Endodermal cell (in vitro differentiated cells): ENCODE measurements around the gene RARG. TPM values are rescaled to one million over a fixed set of nuclear protein-coding genes. Genes with fewer than 3 reads are reported as not detected.

ENCODE experiments used
- DNase-seq: peaks from one replicate; pipeline ENCODE4 v3.0.0-alpha.2; 2017
- H3K27ac ChIP-seq: 2 replicates; pipeline ENCODE4 v1.5.1; 2013; ENCODE audit warnings: mild to moderate bottlenecking, low read depth, low read length, moderate library complexity
- H3K27me3 ChIP-seq: 2 replicates; pipeline ENCODE4 v1.6.1; 2013; ENCODE audit warnings: mild to moderate bottlenecking, low read length, moderate library complexity; ENCODE audit not compliant: insufficient read depth, control insufficient read depth, poor library complexity, severe bottlenecking
- H3K36me3 ChIP-seq: 2 replicates; pipeline ENCODE4 v1.7.0; 2013; ENCODE audit warnings: mild to moderate bottlenecking, low read length, moderate library complexity; ENCODE audit not compliant: control insufficient read depth, insufficient read depth
- H3K4me1 ChIP-seq: one replicate; pipeline ENCODE4 v1.7.0; 2013; ENCODE audit warnings: low read length; ENCODE audit not compliant: control insufficient read depth, insufficient read depth
- H3K4me3 ChIP-seq: 2 replicates; pipeline ENCODE4 v1.5.1; 2013; ENCODE audit warnings: mild to moderate bottlenecking, low read length, moderate library complexity
- H3K9ac ChIP-seq: 2 replicates; pipeline ENCODE4 v1.6.1; 2013; ENCODE audit warnings: mild to moderate bottlenecking, low read length, moderate library complexity; ENCODE audit not compliant: poor library complexity, severe bottlenecking; ENCODE audit errors: extremely low read depth
- H3K9me3 ChIP-seq: 2 replicates; pipeline ENCODE4 v1.6.1; 2013; ENCODE audit warnings: mild to moderate bottlenecking, low read length, moderate library complexity; ENCODE audit not compliant: control insufficient read depth
- H3K27ac Mint-ChIP-seq: 2 replicates; pipeline ENCODE4 v1.8.0; 2020; ENCODE audit warnings: mixed read lengths
- H3K27me3 Mint-ChIP-seq: 2 replicates; pipeline ENCODE4 v1.8.0; 2021; ENCODE audit warnings: mild to moderate bottlenecking, mixed read lengths; ENCODE audit not compliant: insufficient read depth
- H3K36me3 Mint-ChIP-seq: 2 replicates; pipeline ENCODE4 v1.8.0; 2020; ENCODE audit warnings: low read depth, mixed read lengths
- H3K4me1 Mint-ChIP-seq: 2 replicates; pipeline ENCODE4 v1.8.0; 2020; ENCODE audit warnings: mixed read lengths
- H3K4me3 Mint-ChIP-seq: 2 replicates; pipeline ENCODE4 v1.8.0; 2020; ENCODE audit warnings: mild to moderate bottlenecking, moderate library complexity, mixed read lengths
- H3K9me3 Mint-ChIP-seq: 2 replicates; pipeline ENCODE4 v1.8.0; 2020; ENCODE audit warnings: mild to moderate bottlenecking, mixed read lengths
- WGBS, 2 experiments: methylation state at CpG; one replicate each; pipeline versions ENCODE4 v1.1.5 to v1.1.7; 2013; ENCODE audit warnings: missing lambda C conversion rate in 2 of 2, mixed read lengths in 1 of 2; ENCODE audit not compliant: insufficient coverage in 1 of 2, insufficient read length in 1 of 2; 5-methylcytosine and 5-hydroxymethylcytosine counted together
- total RNA-seq, 2 donors: library from RNA; stranded (reverse); fragmentation: NEBNext Ultra II Directional in 1 of 2; extraction: Animal tissue kit (Norgen Biotek cat#: 25700) in 1 of 2; gene quantifications; 2 replicates in 1 of 2; 3 replicates in 1 of 2; pipeline ENCODE4 v1.2.1, GENCODE V29; 2021
- TF ChIP-seq, protein P1 (sequence below): fragments of 200-600 bp; sonication (generic); conservative IDR thresholded peaks from 2 replicates; pipeline ENCODE4 v1.5.0; 2021; ENCODE audit warnings: antibody characterized with exemption, mild to moderate bottlenecking

Gene RARG
- total RNA-seq, 2 donors from 2014 or later = 19.5 to 26.8 TPM

GRCh38 chr12:53208435-53208834 is 23.6 kb downstream of the RARG start:
- H3K9me3 Mint-ChIP-seq = no peaks in the 10 kb centered on the region
- DNase-seq = no peak
- H3K27me3 Mint-ChIP-seq = peaks cover 24% of the 10 kb centered on the region
- Histone ChIP-seq H3K4me3 (no peak overlapping the region), H3K27me3 (no peaks in the 10 kb centered on the region), H3K4me1 (no peaks in the 10 kb centered on the region), H3K36me3 (no peaks in the 10 kb centered on the region), H3K9ac (no peak overlapping the region), H3K27ac (no peak overlapping the region), H3K9me3 (no peaks in the 10 kb centered on the region)
- peaks cover 11% of the 10 kb centered on the region for H3K36me3 Mint-ChIP-seq
- WGBS, 2 experiments = 78 to 80% methylated on average over 2 of the region's 2 CpGs
- no peak overlapping the region for H3K4me3 Mint-ChIP-seq
- no peak overlapping the region for H3K27ac Mint-ChIP-seq
- peaks cover 7% of the 10 kb centered on the region for H3K4me1 Mint-ChIP-seq
- TF ChIP-seq, protein P1, sequence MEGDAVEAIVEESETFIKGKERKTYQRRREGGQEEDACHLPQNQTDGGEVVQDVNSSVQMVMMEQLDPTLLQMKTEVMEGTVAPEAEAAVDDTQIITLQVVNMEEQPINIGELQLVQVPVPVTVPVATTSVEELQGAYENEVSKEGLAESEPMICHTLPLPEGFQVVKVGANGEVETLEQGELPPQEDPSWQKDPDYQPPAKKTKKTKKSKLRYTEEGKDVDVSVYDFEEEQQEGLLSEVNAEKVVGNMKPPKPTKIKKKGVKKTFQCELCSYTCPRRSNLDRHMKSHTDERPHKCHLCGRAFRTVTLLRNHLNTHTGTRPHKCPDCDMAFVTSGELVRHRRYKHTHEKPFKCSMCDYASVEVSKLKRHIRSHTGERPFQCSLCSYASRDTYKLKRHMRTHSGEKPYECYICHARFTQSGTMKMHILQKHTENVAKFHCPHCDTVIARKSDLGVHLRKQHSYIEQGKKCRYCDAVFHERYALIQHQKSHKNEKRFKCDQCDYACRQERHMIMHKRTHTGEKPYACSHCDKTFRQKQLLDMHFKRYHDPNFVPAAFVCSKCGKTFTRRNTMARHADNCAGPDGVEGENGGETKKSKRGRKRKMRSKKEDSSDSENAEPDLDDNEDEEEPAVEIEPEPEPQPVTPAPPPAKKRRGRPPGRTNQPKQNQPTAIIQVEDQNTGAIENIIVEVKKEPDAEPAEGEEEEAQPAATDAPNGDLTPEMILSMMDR = no peak

DNA sequence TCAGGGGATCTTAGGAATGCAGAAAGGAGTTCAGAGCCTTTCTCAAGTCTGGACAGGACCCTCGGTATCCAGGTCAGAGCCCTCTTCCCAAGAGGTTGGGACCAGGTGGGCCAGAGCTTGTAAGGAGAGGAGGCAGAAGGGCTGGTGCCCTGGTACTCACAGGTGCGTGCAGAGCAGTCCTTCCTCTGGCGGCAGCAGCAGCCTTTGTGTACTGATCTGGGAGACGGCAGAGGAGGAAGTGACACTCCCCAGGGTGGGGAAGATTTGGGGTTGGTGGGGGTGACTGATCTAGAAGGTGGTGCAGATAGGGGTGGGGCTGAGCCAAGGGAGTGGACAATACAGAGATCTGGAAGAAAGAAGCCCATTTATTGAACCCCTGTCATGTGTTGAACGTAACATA is 25.0 kb downstream of the RARG start, which contains the start of gene ITGB7:
ITGB7 (minus strand) TSS at position 210 of the 400 bp plus-strand sequence. CDS start 6,808 bp downstream, outside the sequence.
- 63% methylated on average over 1 to 4 of the region's 5 CpGs for WGBS, 2 experiments
- TF ChIP-seq, protein P1 = no peak
- Histone ChIP-seq H3K27me3 (no peaks in the 10 kb centered on the region), H3K4me1 (no peaks in the 10 kb centered on the region), H3K9me3 (no peaks in the 10 kb centered on the region), H3K9ac (no peak within 1 kb of the TSS), H3K27ac (no peak within 1 kb of the TSS), H3K4me3 (no peak within 1 kb of the TSS), H3K36me3 (no peaks in the 10 kb centered on the region)
- no peak within 1 kb of the TSS for H3K27ac Mint-ChIP-seq
- no peaks in the 10 kb centered on the region for H3K9me3 Mint-ChIP-seq
- no peak within 1 kb of the TSS for H3K4me3 Mint-ChIP-seq
- peaks cover 32% of the 10 kb centered on the region for H3K27me3 Mint-ChIP-seq
- peaks cover 4% of the 10 kb centered on the region for H3K36me3 Mint-ChIP-seq
- DNase-seq = peak; percentile 59
- H3K4me1 Mint-ChIP-seq = peaks cover 5% of the 10 kb centered on the region

GRCh38 chr12:53205747-53206419 is 26.1 kb downstream of the RARG start:
- Mint-ChIP-seq H3K27ac (no peak overlapping the region), H3K4me3 (no peak overlapping the region), H3K9me3 (no peaks in the 10 kb centered on the region), H3K36me3 (no peaks in the 10 kb centered on the region), H3K27me3 (peaks cover 42% of the 10 kb centered on the region), H3K4me1 (peaks cover 5% of the 10 kb centered on the region)
- H3K27me3 ChIP-seq = no peaks in the 10 kb centered on the region
- TF ChIP-seq, protein P1 = no peak
- H3K9me3 ChIP-seq = no peaks in the 10 kb centered on the region
- H3K27ac ChIP-seq = no peak overlapping the region
- DNase-seq = peak; percentile 49
- no peak overlapping the region for H3K9ac ChIP-seq
- WGBS, 2 experiments = 88 to 91% methylated on average over 7 of the region's 7 CpGs
- H3K4me3 ChIP-seq = no peak overlapping the region
- no peaks in the 10 kb centered on the region for H3K4me1 ChIP-seq
- H3K36me3 ChIP-seq = no peaks in the 10 kb centered on the region
